Right hindlimb (tissue), 1 donor: Measurements from ENCODE around the gene APOD.
"Not testable (repeated sequence)": the region's sequence is repeated elsewhere in the genome, so short reads cannot be mapped to it uniquely, and the experiment has no call there.

Source experiments
- DNase-seq: peaks from one replicate; pipeline ENCODE4 v3.0.0-alpha.2; 2018

The APOD gene

GRCh38 chr3:195617784-195618659, 34.3 kb upstream of the APOD start:
- DNase-seq = peak; percentile 64

DNA sequence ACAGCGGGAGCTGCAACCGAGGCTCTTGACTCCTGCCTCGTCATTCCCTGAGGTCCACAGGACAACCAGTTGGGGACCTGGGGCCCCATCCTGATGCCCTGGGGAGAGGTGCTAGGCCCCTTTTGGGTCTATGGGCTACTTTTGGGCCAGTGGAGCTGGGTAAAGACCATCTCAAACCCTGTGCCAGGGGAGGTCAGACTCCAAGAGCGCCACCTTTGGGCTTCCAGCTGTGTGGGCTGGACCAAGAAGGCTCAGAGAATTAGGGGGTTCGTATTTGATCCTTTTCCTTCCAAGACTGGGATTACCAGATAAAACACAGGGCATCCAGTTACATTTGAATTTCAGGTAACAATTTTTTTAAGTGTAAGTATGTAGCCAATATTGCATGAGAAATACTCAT, 33.4 kb upstream of the APOD start:
- not testable (repeated sequence) for DNase-seq

- no peak for DNase-seq
Observed at GRCh38 chr3:195616681-195617080, 32.9 kb upstream of the APOD start.

GRCh38 chr3:195615952-195616537, 32.3 kb upstream of the APOD start:
- not testable (repeated sequence) for DNase-seq

DNA sequence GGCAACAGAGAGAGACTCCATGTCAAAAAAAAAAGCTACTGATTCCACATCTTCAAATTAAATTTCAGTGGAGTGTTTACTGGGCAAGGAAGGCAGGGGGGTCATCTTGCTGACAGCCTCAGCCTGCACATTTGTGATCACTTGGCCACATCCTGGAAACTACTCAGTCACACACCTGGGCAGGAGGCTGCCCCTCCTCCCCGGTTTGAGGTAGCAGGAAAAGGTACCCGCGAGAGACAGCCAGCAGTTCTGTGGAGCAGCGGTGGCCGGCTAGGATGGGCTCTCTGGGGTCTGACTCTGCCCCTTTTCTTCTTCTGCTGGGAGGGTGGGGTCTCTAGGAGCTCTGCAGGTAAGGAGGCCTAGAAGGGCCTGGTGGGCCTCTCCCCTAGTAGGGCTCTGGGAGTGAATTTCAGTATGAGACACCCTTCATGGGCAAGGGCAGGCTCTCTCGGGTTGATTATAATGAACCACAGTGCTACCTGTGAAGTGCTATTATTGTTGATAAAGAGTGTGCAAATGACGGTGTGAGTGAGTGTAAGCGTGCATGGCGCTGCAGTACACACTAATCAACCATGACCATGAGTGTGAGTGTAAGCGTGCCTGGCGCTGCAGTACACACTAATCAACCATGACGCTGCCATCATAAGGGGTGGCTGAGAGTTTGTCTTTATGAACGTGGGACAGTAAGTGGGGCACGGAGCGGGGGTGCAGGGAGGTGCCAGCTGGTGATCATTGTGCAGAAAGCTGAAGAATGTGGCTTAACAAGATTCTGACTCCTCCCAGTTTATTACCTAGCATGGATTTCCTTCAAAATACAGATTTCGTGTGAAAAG, 31.1 kb upstream of the APOD start:
- DNase-seq = not testable (repeated sequence)

DNA sequence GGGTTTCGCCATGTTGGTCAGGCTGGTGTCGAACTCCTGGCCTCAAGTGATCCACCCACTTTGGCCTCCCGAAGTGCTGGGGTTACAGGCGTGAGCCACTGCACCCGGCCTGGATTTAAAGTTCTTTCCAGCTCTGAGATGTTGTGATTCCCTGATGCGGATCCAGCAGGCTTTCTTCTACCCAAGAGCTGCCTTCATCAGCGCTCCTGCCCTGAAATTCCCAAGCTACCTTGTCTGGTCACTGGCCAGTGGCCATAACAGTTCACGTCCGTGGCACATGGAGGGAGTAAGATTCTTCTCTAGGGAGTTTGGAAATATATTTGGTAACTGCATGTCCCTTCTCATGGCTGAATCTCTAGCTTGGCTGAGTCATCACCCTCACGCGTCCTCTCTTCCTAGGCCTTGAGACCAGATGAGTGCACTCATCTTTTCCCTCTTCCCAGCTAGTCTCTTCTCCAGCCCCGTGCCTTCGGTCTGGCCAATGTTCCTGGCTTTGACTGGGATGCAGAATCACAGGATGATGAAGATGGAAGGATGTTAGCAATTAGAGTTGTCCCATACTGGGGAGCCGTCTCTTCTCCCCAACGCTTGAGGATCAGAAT, 29.8 kb upstream of the APOD start:
- DNase-seq = no peak

GRCh38 chr3:195612075-195612800, 28.5 kb upstream of the APOD start:
- no peak for DNase-seq

DNA sequence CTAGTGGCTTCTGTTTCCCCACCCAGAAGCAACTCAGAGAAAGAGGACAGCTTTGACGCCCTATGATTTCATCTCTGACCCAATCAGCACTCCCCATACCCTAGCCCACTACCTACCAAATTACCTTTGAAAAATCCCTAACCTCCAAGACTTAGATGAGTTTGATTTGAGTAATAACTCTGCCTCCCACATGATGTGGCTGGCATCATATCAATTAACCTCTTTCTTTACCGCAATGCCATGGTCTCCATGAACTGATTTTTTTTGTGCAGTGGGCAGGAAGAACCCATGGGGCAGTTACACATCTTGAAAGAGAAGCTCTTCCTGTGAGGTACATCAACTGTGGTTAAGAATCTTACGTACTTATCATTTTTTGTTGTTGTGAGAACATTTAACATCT, 25.5 kb upstream of the APOD start:
- DNase-seq = no peak

DNA sequence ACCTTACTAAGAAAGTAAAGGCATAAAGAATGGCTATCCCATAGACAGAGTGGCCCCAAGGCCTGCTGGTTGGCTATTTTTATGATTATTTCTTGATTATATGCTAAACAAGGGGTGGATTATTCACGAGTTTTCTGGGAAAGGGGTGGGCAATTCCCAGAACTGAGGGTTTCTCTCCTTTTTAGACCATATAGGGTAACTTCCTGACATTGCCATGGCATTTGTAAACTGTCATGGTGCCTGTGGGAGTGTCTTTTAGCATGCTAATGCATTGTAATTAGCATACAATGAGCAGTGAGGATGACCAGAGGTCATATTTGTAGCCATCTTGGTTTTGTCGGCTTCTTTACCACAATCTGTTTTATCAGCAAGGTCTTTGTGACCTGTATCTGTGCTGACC, 18.0 kb upstream of the APOD start:
- DNase-seq = not testable (repeated sequence)

DNA sequence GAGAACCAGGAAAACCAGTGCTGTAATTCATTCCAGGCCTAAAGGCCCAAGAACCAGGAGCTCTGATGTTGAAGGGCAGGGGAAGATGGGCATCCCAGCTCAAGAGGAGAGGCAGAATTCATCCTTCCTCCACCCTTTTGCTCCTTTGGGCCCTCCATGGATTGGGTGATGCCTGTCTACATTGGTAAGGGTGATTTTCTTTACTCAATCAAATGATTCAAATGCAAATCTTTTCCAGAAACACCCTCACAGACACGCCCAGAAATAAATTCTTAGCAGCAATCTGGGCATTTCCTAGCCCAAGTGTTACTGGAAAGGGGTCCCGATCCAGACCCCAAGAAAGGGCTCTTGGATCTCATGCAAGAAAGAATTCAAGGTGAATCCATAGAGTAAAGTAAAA, 17.6 kb upstream of the APOD start:
- no peak for DNase-seq

GRCh38 chr3:195599926-195600325, 16.2 kb upstream of the APOD start:
- DNase-seq = not testable (repeated sequence)

DNA sequence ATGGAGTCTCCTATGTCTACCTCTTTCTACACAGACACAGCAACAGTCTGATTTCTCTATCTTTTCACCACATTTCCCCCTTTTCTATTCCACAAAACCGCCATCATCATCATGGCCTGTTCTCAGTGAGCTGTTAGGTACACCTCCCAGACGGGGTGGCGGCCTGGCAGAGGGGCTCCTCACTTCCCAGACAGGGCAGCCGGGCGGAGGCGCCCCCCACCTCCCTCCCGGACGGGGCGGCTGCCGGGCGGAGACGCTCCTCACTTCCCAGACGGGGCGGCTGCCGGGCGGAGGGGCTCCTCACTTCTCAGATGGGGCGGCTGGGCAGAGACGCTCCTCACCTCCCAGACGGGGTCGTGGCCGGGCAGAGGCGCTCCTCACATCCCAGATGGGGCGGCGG, 15.8 kb upstream of the APOD start:
- DNase-seq = not testable (repeated sequence)

DNA sequence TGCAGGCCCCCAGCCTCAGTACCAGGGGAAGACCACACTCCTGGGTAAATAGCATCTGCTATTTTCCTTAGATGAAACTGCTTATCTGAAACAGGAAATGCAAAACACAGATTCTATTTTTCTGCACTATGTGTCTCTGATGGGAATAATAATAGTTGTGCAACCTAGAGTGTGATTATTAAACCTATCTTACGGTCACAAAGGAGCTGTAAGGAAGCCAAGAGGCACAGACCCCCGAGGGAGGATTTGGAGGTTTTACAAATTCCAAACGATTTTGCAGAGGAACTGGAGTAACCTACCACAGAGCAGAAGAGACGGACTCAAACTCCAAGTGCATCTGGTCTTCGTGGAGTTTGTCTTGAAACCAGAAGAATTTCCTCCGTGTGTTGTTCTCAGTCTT, 14.1 kb upstream of the APOD start:
- DNase-seq = peak; percentile 62

DNA sequence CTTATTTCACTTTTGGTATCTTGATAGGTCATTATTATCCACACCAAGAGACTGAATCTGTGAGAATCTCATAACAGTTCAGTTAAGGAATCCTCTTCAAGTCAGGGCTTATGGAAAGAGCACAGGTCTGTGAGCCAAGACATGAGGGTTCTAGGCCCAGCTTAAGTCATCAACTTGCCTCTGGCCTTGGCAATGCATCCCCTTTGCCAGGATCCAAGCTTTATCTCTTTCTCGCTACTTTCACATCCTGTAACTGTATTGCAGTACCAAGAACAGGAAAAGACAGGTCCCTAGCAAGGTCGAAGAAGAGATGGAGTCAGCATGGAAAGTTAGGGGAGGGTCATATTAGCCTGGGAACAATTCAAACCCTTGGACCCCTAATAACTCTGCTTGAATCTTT, 13.5 kb upstream of the APOD start:
- DNase-seq = no peak

DNA sequence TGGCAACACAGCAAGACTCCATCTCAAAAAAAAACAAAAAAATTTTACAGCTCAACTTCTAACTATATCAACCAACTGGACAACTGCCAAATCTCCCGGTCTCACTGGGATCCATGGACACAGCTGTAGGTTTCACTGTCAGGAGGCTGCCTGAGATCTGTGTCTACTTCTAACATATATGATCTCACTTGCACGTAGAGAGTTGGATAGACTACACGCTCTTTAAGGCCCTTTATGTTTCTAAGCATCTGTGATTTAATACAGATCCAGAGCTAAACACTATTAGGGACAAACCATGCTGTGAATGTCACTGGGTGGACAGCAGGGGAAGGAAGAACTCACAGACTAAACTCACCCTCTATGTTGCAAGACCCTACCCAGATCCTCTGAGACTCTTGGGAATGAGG, 13.0 kb upstream of the APOD start:
- peak; percentile 85 for DNase-seq

DNA sequence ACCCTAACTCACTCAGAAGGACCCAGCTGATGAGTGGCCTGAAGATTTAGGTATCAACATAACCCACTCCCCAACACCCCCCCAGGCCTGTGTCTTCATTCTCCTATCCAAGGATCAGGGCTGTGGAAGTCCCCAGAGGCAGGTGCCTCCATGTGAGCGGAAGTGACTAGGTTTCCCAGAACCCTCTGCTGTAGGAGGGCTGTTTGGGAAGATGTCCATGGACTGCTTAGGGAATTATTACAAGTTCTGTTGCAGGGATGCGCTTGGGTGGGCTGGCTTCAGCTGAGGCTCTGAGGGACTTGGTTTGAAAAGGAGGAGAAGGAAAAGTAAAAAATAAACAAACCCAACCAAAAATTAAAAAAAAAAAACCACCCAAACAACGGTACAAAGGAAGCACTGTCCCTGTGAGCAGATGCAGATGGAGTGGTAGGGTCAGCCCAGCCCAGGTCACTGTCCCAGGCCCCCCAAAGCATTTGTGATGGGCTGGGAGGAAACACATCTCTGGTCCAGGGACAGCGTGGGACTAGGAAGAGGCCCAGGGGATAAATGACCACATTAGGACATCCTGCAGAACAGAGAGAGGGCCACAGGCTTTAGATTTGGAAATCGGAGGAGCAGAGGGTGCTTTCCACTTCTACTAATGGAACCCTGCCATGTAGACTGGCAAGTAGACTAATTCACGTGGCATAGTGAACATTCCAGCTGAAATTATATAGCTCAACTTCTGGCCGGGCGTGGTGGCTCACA, 12.2 kb upstream of the APOD start:
- DNase-seq = peak; percentile 41

DNA sequence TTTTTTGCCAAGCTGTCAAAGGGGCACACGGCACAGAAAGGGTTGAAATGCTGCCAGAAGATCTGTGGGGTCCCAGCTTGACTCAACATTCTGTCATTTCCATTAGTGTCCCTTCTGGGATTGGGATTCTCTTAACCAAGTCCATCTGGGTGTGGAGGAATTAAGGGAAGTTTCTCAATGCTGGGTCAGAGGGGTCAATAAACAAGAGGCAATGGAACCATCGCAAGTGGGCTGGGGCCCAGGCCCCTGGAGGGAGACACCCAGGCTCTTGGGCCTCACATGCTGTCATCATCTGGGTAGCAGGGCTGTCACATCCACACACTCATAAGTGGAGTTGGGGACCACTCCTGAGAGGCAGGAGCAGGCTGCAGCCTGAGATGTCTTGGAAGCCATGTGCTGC, 8.1 kb upstream of the APOD start:
- no peak for DNase-seq

GRCh38 chr3:195591220-195591619, 7.5 kb upstream of the APOD start:
- no peak for DNase-seq

DNA sequence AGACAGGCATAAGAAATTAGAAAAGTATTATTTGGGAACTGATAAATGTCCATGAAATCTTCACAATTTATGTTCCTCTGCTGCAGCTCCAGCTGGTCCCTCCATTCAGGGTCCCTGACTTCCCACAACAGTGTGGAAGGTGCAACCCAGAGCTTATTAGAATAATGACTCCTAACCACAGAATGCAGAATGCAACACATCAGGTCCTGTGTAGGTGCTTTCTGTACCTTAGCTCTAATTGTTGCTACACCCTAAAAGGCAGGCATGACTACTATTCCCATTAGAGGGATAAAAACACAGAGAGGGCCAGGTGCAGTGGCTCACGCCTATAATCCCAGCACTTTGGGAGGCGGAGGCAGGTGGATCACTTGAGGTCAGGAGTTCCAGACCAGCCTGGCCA, 6.6 kb upstream of the APOD start:
- not testable (repeated sequence) for DNase-seq

- DNase-seq = not testable (repeated sequence)
Observed at GRCh38 chr3:195589796-195590195, 6.1 kb upstream of the APOD start.

DNA sequence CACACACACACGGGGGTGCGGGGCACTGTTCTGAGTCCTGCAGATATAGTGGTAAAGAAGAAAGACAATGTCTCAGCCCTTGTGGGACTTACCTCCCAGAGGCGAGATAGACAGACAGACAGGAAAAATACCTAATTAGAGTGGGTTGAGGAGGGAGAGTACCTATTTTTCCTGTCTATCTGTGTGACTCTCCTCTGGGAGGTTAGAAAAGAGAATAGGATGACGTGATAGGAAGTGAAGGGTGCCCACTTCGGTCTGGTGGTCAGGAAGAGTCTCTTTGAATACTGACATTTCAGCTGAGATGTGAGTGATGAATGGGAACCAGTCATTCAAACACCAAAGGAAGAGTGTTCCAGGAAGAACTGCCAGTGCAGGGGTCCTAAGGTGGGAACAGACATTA, 4.1 kb upstream of the APOD start:
- no peak for DNase-seq

DNA sequence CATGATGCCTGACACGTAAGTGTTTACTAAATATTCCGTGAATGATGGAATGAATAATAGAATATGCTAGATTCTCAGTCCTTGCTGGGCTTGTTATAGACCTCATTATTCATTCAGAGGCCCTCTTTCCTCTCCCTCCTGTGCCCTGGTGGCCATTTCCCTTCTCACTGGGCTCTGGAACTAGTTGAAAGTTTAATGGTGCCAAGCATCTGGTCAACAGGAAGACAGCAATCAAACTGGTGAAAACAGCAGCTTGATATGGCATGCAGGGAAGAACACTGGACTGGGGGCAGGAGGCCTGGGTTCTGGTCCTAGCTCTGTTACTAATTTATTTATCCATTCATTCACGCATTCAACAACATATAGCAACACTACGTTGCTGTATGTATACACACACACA, 3.7 kb upstream of the APOD start:
- no peak for DNase-seq
